HepG2 (cell line): ENCODE measurements around the gene FAM222A. TPM values are rescaled to one million over a fixed set of nuclear protein-coding genes. Genes with fewer than 3 reads are reported as not detected.

Experiments used
- AGO1 ChIP-seq: fragments of 200-400 bp; formaldehyde crosslinking; IDR thresholded peaks from 2 replicates; pipeline ENCODE4 v1.6.1; 2017; ENCODE audit warnings: mild to moderate bottlenecking, low read depth, low read length, moderate library complexity; ENCODE audit not compliant: poor library complexity, severe bottlenecking
- ATF3 ChIP-seq: sonication (generic); formaldehyde crosslinking; IDR thresholded peaks from 2 replicates; pipeline ENCODE4 v1.4.0; 2020; ENCODE audit warnings: missing genetic modification reagents
- BORCS8-MEF2B ChIP-seq: sonication (generic); formaldehyde crosslinking; IDR thresholded peaks from 2 replicates; pipeline ENCODE4 v1.8.0; 2022; ENCODE audit warnings: mild to moderate bottlenecking, missing genetic modification reagents
- CC2D1A ChIP-seq: sonication (generic); formaldehyde crosslinking; IDR thresholded peaks from 2 replicates; pipeline ENCODE4 v1.8.1; 2023; ENCODE audit warnings: mild to moderate bottlenecking, missing genetic modification reagents
- CEBPG ChIP-seq: IDR thresholded peaks from 2 replicates; pipeline ENCODE4 v1.6.1; 2016
- ELF1 ChIP-seq: sonication (generic); formaldehyde crosslinking; IDR thresholded peaks from 2 replicates; pipeline ENCODE4 v1.4.0; 2020; ENCODE audit warnings: missing genetic modification reagents
- GATAD2A ChIP-seq: IDR thresholded peaks from 2 replicates; pipeline ENCODE4 v1.6.1; 2016
- GLI4 ChIP-seq: sonication (generic); formaldehyde crosslinking; IDR thresholded peaks from 2 replicates; pipeline ENCODE4 v1.5.1; 2020; ENCODE audit warnings: missing genetic modification reagents, mild to moderate bottlenecking, moderate library complexity, borderline replicate concordance
- JUN ChIP-seq: sonication (generic); formaldehyde crosslinking; IDR thresholded peaks from 2 replicates; pipeline ENCODE4 v1.4.0; 2020; ENCODE audit warnings: mild to moderate bottlenecking, missing genetic modification reagents
- MAF1 ChIP-seq: sonication (generic); formaldehyde crosslinking; IDR thresholded peaks from 2 replicates; pipeline ENCODE4 v1.5.0; 2020; ENCODE audit warnings: missing genetic modification reagents, borderline replicate concordance
- PAXIP1 ChIP-seq: sonication (generic); formaldehyde crosslinking; conservative IDR thresholded peaks from 2 replicates; pipeline ENCODE4 v1.4.0; 2020; ENCODE audit warnings: mild to moderate bottlenecking, missing genetic modification reagents, moderate library complexity
- PLRG1 ChIP-seq: fragments of 450-650 bp; conservative IDR thresholded peaks from 2 replicates; pipeline ENCODE4 v1.6.1; 2016
- SALL1 ChIP-seq: sonication (generic); formaldehyde crosslinking; IDR thresholded peaks from 2 replicates; pipeline ENCODE4 v1.8.0; 2022; ENCODE audit warnings: mild to moderate bottlenecking, missing genetic modification reagents
- SIN3A ChIP-seq: IDR thresholded peaks from 2 replicates; pipeline ENCODE4 v1.6.1; 2011; ENCODE audit warnings: low read depth, mild to moderate bottlenecking, control low read depth, low read length, borderline replicate concordance
- SP4 ChIP-seq: sonication (generic); formaldehyde crosslinking; IDR thresholded peaks from 2 replicates; pipeline ENCODE4 v1.8.1; 2023; ENCODE audit warnings: mild to moderate bottlenecking, missing genetic modification reagents
- TAF15 ChIP-seq: fragments of 200-400 bp; formaldehyde crosslinking; IDR thresholded peaks from one replicate; pipeline ENCODE4 v1.6.1; 2018; ENCODE audit warnings: mild to moderate bottlenecking, low read depth, low read length; ENCODE audit not compliant: poor library complexity, severe bottlenecking
- TCF12 ChIP-seq, 2 experiments: fragments of 450-650 bp in 1 of 2; sonication (generic) in 1 of 2; formaldehyde crosslinking in 1 of 2; IDR thresholded peaks; 2 replicates each; pipeline versions ENCODE4 v1.6.1 to v1.8.0; 2017 to 2022; ENCODE audit warnings: antibody characterized with exemption in 1 of 2, mild to moderate bottlenecking in 1 of 2, missing genetic modification reagents in 1 of 2, moderate library complexity in 1 of 2
- ZHX1 ChIP-seq: sonication (generic); formaldehyde crosslinking; IDR thresholded peaks from 2 replicates; pipeline ENCODE4 v1.8.1; 2022; ENCODE audit warnings: low read depth, mild to moderate bottlenecking, missing genetic modification reagents
- ZNF143 ChIP-seq: sonication (generic); formaldehyde crosslinking; IDR thresholded peaks from 2 replicates; pipeline ENCODE4 v1.4.0; 2020; ENCODE audit warnings: missing genetic modification reagents
- ZNF549 ChIP-seq: sonication (generic); formaldehyde crosslinking; IDR thresholded peaks from 2 replicates; pipeline ENCODE4 v1.5.0; 2020; ENCODE audit warnings: missing genetic modification reagents
- ZNF550 ChIP-seq: sonication (generic); formaldehyde crosslinking; IDR thresholded peaks from 2 replicates; pipeline ENCODE4 v1.4.0; 2020; ENCODE audit warnings: mild to moderate bottlenecking, missing genetic modification reagents, borderline replicate concordance
- ZSCAN20 ChIP-seq: sonication (generic); formaldehyde crosslinking; IDR thresholded peaks from 2 replicates; pipeline ENCODE4 v1.4.0; 2020; ENCODE audit warnings: missing genetic modification reagents, mild to moderate bottlenecking, borderline replicate concordance
- polyA plus RNA-seq, 8 experiments: library from polyadenylated mRNA; depleted of rRNA in 3 of 8; stranded (reverse) in 7 of 8; unstranded in 1 of 8; fragments of >200 nt; fragmentation: Illumina TruSeq in 4 of 8; extraction: Trizol in 4 of 8; gene quantifications; 2 replicates each; pipeline versions ENCODE4 v1.2.1 to v1.2.3, GENCODE V29; 2011 to 2016; ENCODE audit warnings: low read depth in 4 of 8, missing spikeins in 1 of 8, mixed read lengths in 1 of 8; ENCODE audit not compliant: insufficient read depth in 1 of 8
- total RNA-seq, 5 experiments: library from RNA; depleted of rRNA; stranded (reverse); fragments of >200 nt; fragmentation: Illumina TruSeq; extraction: Trizol; gene quantifications; 2 replicates each; pipeline ENCODE4 v1.2.3, GENCODE V29; 2016; ENCODE audit warnings: low read depth in 1 of 5

Gene FAM222A
- total and polyA plus RNA-seq, 2 of the 13 experiments (the other 11 are each of a cell fraction or from before 2014, with no cell fraction given): 2.7 to 9.6 TPM

- TF ChIP-seq ATF3 (CRISPR knock-in tag) (no peak), ELF1 (CRISPR knock-in tag) (no peak), ZNF143 (CRISPR knock-in tag) (no peak; the same call in 1 of the 2 replicates), SP4 (CRISPR knock-in tag) (peak; percentile 64), GATAD2A (CRISPR knock-in tag) (0 out of 2 replicates have a peak, but pooled peaks have one; percentile 7), MAF1 (no peak), AGO1 (no peak), JUN (CRISPR knock-in tag) (no peak), CEBPG (no peak), ZSCAN20 (no peak), ZHX1 (no peak), BORCS8-MEF2B (CRISPR knock-in tag) (no peak), GLI4 (CRISPR knock-in tag) (no peak), CC2D1A (CRISPR knock-in tag) (no peak), SALL1 (CRISPR knock-in tag) (peak; percentile 48; the same call in 1 of the 2 replicates), SIN3A (0 out of 2 replicates have a peak, but pooled peaks have one; percentile 15), ZNF550 (no peak), PAXIP1 (CRISPR knock-in tag) (peak; percentile 17; the same call in 1 of the 2 replicates), ZNF549 (CRISPR knock-in tag) (no peak), PLRG1 (no peak), TAF15 (no peak), TCF12 (IDR thresholded peaks at IDR 0.05) (no peak), TCF12 (CRISPR knock-in tag; IDR thresholded peaks at IDR 0.05) (no peak)
These were observed 1.8 kb upstream of the FAM222A start (continued) for GRCh38 chr12:109711596-109712461.
